ENCODE results near the gene ZNF564.

GRCh38 chr19:12494260-12494860 is 56.9 kb downstream of the ZNF564 start:
- TF ChIP-seq CTCF (IDR thresholded peaks at IDR 0.05) (no peak), POLR2A (IDR thresholded peaks at IDR 0.05) (no peak)
